ENCODE measurements around the gene PSENEN. TPM values are rescaled to one million over a fixed set of nuclear protein-coding genes. Genes with fewer than 3 reads are reported as not detected.

PSENEN gene
- total RNA-seq, 3 donors from 2014 or later (not counting 1 experiment from before 2014, with no cell fraction given): 38.5 to 45.0 (median 41.0) TPM

DNA sequence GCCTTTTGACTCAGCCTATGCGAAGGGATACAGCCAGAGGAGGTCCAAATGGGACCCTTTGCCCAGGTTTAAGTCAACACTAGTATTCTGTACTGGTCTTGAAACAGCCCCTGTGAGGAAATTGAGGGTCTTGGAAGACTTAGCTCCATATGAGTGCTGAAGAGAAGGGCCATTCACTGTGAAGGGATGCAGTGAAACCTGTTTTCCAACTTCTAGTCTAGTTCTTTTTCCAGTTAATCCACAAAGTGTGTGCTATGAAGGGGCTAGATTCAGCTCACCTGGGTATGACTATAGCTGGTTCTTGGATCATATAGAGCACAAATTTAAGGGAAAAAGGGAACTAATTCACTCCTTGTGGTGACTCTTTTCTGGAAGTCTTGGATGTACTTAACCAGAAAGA is 37.1 kb upstream of the PSENEN start:
- H3K9me3 ChIP-seq (ENCODE audit: control insufficient read depth, insufficient read depth, low read length): no peaks in the 10 kb centered on the region
- no peaks in the 10 kb centered on the region for H3K36me3 ChIP-seq (ENCODE audit: control insufficient read depth, insufficient read depth, low read length)
- H3K4me1 ChIP-seq (ENCODE audit: control insufficient read depth, insufficient read depth, low read length): peaks cover 13% of the 10 kb centered on the region
- Mint-ChIP-seq H3K4me1 (no peaks in the 10 kb centered on the region), H3K9me3 (no peaks in the 10 kb centered on the region), H3K4me3 (no peak overlapping the region), H3K27ac (no peak overlapping the region), H3K36me3 (no peaks in the 10 kb centered on the region), H3K27me3 (ENCODE audit: low read depth in 2 of 2) (no peaks in the 10 kb centered on the region)
- intact Hi-C loops (cut with micrococcal nuclease): no loop called here
- H3K4me3 ChIP-seq (ENCODE audit: low read length): no peak overlapping the region
- no peak for ATAC-seq
- no peak overlapping the region for H3K27ac ChIP-seq (ENCODE audit: low read length)
- TF ChIP-seq, protein P1, sequence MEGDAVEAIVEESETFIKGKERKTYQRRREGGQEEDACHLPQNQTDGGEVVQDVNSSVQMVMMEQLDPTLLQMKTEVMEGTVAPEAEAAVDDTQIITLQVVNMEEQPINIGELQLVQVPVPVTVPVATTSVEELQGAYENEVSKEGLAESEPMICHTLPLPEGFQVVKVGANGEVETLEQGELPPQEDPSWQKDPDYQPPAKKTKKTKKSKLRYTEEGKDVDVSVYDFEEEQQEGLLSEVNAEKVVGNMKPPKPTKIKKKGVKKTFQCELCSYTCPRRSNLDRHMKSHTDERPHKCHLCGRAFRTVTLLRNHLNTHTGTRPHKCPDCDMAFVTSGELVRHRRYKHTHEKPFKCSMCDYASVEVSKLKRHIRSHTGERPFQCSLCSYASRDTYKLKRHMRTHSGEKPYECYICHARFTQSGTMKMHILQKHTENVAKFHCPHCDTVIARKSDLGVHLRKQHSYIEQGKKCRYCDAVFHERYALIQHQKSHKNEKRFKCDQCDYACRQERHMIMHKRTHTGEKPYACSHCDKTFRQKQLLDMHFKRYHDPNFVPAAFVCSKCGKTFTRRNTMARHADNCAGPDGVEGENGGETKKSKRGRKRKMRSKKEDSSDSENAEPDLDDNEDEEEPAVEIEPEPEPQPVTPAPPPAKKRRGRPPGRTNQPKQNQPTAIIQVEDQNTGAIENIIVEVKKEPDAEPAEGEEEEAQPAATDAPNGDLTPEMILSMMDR (IDR thresholded peaks at IDR 0.05): no peak
- 94% methylated on average over 1 of the region's 1 CpG for WGBS (ENCODE audit: insufficient coverage)
- no peaks in the 10 kb centered on the region for H3K27me3 ChIP-seq (ENCODE audit: control insufficient read depth, insufficient read depth, low read length)
- DNase-seq: no peak

- Histone ChIP-seq H3K9me3 (ENCODE audit: control insufficient read depth, insufficient read depth, low read length) (no peaks in the 10 kb centered on the region), H3K4me3 (ENCODE audit: low read length) (no peak overlapping the region), H3K27ac (ENCODE audit: low read length) (peak overlapping the region; percentile 65), H3K4me1 (ENCODE audit: control insufficient read depth, insufficient read depth, low read length) (peaks cover 29% of the 10 kb centered on the region), H3K27me3 (ENCODE audit: control insufficient read depth, insufficient read depth, low read length) (no peaks in the 10 kb centered on the region), H3K36me3 (ENCODE audit: control insufficient read depth, insufficient read depth, low read length) (no peaks in the 10 kb centered on the region)
- no peaks in the 10 kb centered on the region for H3K27me3 Mint-ChIP-seq (ENCODE audit: low read depth in 2 of 2)
- DNase-seq (peak in 1 of 2 donors; percentile 55), ATAC-seq (no peak)
- WGBS (ENCODE audit: insufficient coverage): 64% methylated on average over 13 of the region's 13 CpGs
- intact Hi-C loops (cut with micrococcal nuclease): no loop called here
- H3K4me1 Mint-ChIP-seq: peaks cover 1 to 12% of the 10 kb centered on the region in 2 donors
- H3K4me3 Mint-ChIP-seq: no peak overlapping the region
- H3K27ac Mint-ChIP-seq: no peak overlapping the region
- TF ChIP-seq, protein P1 (IDR thresholded peaks at IDR 0.05): no peak
- H3K36me3 Mint-ChIP-seq: no peaks in the 10 kb centered on the region
- H3K9me3 Mint-ChIP-seq: no peaks in the 10 kb centered on the region
Measured at GRCh38 chr19:35710784-35711723, 34.4 kb upstream of the PSENEN start.

GRCh38 chr19:35712567-35713505 is 32.6 kb upstream of the PSENEN start:
- no peaks in the 10 kb centered on the region for H3K27me3 ChIP-seq (ENCODE audit: control insufficient read depth, insufficient read depth, low read length)
- Mint-ChIP-seq H3K4me3 (peak overlapping the region; percentile 50), H3K27me3 (ENCODE audit: low read depth in 2 of 2) (no peaks in the 10 kb centered on the region), H3K9me3 (no peaks in the 10 kb centered on the region), H3K4me1 (peaks cover 10 to 26% of the 10 kb centered on the region in 2 donors), H3K36me3 (no peaks in the 10 kb centered on the region), H3K27ac (peak overlapping the region in 1 of 2 donors; percentile 66)
- 61% methylated on average over 11 of the region's 11 CpGs for WGBS (ENCODE audit: insufficient coverage)
- no peak overlapping the region for H3K4me3 ChIP-seq (ENCODE audit: low read length)
- peak overlapping the region; percentile 64 for H3K27ac ChIP-seq (ENCODE audit: low read length)
- TF ChIP-seq, protein P1 (IDR thresholded peaks at IDR 0.05): no peak
- ATAC-seq (no peak), DNase-seq (peak in 1 of 2 donors; percentile 78)
- intact Hi-C loops (cut with micrococcal nuclease): no loop called here
- H3K36me3 ChIP-seq (ENCODE audit: control insufficient read depth, insufficient read depth, low read length): no peaks in the 10 kb centered on the region
- peaks cover 41% of the 10 kb centered on the region for H3K4me1 ChIP-seq (ENCODE audit: control insufficient read depth, insufficient read depth, low read length)
- H3K9me3 ChIP-seq (ENCODE audit: control insufficient read depth, insufficient read depth, low read length): no peaks in the 10 kb centered on the region

Measured in natural killer cell (primary cell).